GM11168 (cell line): ENCODE results near the gene SLC35A4.
"Not testable (repeated sequence)": the region's sequence is repeated elsewhere in the genome, so short reads cannot be mapped to it uniquely, and the experiment has no call there.

Experiments used
- in situ Hi-C: fragments of 300-500 bp; cut with MboI; formaldehyde crosslinking; loops from one replicate; pipeline ENCODE4 v1.12.0; 2022; ENCODE audit warnings: low sequenced_read_pairs; ENCODE audit not compliant: unreplicated experiment

SLC35A4 gene

DNA sequence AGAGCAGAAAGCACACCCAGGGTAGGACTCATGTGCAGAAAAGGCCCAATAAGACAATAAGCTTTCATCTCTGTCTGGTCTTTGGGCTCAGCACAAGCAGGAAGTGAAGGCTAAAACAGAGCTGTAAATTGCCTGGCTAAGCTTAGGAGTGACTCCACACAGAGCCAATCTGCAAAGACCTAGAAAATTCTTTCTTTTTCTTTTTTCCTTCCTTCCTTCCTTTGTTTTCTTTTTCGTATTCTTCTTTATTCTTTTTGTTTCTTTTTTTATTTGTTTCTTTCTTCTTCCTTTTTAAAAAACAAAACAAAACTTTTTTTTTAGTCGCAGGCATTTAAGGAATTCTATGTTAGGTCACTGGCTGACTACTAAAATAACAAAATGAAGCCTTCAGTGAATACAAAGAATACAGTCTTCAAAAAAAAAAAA, 12.2 kb downstream of the SLC35A4 start:
- in situ Hi-C loops = no loop called here

DNA sequence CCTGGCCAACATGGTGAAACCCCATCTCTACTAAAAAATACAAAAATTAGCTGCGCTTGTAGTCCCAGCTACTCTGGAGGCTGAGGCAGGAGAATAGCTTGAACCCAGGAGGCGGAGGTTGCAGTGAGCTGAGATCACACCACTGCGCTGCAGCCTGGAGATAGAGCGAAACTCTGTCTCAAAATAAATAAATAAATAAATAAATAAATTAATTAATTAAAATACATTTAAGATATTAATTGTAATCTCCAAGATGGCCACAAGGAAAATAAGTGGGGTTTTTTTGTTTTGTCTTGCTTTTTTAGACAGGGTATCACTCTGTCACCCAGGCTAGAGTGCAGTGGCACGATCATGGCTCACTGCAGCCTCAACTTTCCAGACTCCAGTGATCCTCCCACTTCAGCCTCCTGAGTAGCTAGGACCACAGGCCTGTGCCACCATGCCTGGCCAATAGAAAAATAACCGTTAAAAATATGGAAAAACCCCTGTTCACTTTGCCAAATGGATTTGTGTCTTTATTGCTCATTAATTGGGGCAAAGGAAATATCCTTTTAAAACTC, 14.6 kb downstream of the SLC35A4 start:
- in situ Hi-C loops = not testable (repeated sequence)

DNA sequence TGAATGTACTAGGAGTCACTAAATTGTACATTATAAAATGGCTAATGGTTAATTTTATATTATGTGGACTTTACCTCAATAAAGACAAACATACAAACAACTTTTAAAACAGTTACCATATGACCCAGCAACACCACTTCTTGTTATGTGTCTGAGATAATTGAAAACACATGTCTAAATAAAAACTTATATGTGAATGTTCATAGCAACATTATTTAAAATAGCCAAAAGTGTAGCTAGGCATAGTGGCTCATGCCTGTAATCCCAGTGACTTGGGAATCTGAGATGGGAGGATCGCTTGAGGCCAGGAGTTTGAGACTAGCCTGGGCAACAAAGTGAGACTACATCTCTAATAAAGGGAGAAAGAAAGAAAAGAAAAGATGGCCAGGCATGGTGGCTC, 22.9 kb downstream of the SLC35A4 start:
- in situ Hi-C loops = no loop called here

DNA sequence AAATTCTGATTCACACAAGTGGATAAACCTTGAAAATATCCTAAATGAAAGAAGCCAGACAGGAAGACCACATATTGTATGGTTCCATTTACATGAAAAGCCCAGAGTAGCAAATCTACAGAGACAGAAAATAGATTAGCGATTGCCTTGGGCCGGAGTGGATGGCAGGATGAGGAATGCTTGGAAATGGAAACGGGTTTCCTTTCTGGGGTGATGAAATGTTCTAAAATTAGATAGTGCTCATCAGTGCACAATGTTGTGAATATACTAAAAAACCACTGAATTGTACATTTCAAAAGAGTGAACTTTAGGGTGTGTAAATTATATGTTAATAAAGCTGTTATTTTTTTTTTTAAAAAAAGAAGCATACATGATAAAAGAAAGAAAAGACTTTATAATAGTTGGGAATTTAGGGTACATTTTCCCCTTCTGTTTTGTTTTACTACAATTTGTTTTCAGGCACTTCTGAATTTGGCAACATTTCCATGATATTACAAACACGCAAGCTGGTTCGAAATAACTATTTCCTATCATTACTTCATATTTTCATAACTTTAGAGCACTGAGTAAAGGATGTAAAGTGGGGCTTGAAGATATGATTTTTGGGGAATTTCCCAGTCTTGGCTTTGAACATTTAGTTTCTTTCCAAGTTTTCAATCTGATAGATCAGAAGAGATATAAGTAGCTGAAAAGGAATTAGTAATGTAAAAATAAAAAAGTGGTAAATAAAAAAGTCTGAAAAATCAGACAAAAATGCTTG, 23.9 kb downstream of the SLC35A4 start:
- in situ Hi-C loops = no loop called here

DNA sequence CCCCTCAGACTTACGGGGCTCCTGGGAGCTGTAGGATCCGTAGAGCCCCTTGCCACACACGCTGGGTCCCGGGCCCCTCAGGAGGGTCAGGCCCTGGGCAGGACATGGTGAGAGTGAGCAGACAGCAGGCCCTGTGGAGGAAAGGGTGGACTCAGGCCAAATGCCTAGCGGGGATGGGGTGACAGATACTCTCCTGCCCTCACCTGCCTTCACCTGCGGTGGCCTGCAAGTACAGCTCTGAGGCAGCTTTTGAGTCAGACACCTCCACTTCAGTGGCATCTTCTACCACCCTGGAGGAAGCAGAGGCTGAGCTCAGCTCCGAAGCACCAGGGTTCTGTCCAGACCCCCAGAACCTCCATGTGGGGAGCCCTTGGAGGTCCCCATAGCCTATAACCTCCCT, 26.2 kb downstream of the SLC35A4 start:
- in situ Hi-C loops = no loop called here

DNA sequence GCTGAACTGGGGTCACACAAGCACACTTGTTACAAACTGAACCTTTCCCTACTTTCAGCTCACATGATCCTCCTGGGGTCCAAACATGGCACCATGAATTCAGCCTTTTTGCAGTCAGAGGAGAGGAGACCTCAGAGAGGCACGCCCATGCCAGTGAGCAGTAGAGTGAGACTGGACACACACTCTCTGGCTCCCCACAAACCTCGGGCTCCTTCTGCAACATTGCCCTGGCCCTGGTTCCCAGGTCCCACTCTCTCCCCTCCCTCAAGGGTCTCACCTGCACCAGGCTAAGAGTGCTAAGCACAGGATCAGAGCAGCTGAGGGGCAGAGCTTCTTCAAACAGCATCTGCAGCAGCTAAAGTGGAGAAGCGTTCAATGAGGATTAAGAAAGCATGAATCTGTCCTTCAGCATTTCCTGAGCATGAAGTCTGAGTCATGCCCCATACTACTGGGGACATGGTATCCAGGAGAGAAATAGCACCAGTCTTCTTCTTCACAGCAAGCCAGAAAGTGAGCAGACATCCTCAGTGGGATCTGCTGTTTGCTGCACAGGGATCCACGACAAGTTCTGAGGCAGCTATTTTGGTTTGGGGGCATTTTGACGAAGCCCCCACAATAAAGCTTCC, 27.2 kb downstream of the SLC35A4 start:
- in situ Hi-C loops = no loop called here

DNA sequence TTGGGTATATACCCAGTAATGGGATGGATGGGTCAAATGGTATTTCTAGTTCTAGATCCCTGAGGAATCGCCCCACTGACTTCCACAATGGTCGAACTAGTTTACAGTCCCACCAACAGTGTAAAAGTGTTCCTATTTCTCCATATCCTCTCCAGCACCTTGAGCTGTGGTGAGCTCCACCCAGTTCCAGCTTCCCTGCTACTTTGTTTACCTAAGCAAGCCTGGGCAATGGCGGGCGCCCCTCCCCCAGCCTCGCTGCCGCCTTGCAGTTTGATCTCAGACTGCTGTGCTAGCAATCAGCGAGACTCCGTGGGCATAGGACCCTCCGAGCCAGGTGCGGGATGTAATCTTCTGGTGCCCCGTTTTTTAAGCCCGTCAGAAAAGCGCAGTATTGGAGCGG, 28.4 kb downstream of the SLC35A4 start:
- in situ Hi-C loops = not testable (repeated sequence)

DNA sequence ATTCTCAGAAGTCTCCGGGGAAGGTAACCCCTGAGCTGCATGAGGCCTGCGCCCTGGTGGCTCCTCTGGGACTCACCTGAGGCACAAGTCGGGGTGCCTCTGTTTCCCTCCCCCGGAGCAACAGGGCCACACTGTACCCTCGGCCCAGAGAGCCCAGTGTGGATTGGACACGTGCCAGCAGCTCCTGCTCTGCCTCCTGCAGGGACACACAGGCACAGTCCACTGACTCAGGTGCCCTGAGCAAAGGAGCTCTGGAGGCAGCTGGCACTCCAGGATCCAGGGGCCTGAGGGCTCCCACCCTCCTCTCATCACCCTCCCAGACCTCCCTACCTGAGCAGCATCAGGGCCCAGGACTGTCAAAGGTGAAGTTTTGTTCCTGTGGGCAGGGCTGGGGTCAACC, 29.5 kb downstream of the SLC35A4 start:
- in situ Hi-C loops = no loop called here

DNA sequence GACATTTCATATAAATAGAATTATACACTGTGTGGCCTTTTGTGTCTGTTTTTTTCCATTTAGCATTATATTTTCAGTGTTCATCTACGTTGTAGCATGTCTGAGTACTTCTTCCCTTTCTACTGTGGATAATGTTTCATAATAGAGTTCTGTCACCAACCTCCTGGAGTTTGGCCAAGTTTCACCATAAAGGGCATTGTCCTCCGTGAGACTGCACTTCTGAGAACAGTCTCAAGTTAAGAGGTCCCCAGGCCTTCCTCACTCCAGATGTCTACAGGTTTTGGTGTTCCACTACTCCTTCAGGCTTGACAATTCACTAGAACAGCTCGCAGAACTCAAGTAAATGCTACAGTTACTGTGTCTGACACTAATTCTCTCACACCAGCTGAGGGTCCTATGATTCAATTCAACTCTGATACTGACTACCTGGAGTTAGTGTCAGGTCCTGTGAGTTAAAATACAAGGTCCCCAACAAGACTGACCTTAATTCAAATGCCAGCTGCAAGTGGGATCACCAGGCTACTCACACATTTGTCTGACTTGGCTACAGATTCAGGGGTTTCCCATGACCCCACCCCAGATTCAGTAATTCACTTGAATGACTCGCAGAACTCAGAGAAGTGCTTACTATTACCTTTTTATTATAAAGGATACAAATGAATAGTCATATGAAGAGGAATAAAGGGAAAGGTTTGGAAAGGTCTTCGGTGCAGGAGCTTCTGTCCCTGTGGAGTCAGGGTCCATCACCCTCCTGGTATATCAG, 31.1 kb downstream of the SLC35A4 start:
- in situ Hi-C loops = no loop called here

DNA sequence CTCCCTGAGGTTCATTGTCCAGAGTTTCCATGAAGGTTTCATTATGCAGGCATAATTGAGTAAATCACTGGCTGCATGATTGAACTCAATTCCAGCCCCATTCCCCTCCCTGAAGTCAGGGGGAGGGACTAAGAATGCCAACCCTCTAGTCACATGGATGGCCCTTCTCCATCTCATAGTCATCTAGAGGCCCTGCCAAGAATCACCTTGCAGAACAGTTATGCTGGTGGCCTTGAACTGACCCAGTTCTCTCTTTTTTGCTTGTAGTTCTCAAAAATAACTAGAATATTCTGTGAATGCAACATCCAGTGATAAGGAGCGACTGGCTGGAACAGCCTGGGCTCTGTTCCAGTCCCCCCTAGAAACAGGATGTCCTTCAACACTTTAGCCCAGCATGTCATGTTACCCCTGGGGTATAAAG, 31.7 kb downstream of the SLC35A4 start:
- in situ Hi-C loops = no loop called here

DNA sequence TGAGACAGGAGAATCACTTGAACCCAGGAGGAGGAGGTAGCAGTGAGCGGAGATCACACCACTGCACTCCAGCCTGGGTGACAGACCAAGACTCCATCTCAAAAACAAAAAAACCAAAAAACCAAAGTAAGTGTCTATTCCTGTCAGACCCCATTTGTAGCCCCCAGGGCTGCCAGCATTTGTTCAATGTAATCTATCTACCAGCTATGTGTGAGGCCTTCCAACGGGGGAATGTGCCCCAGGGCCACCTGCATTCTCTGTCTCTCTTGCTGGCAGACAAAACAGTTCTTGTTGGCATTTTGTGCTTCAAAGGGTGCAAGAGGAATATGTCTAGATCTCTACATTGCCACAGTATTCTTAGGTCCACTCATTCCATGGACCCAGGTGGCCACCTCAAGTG, 34.2 kb downstream of the SLC35A4 start:
- in situ Hi-C loops = no loop called here

DNA sequence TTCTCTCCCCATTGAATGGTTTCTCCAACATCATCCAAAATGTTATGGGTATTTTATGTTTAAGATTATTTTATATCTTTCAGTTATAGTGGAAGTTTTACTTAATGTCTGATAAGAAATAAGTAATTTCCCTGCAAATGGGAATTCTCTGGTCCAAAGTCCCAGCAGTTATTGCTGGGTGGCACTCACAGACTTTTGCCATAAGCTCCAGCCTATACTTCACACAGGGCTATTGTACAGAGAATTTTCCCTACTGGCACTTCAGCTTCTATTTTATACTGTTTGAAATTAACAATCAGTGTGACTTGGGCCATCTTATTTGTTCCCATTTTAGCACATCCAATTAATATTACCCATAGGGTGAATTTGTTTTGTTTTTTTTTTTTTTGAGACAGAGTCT, 35.5 kb downstream of the SLC35A4 start:
- in situ Hi-C loops = no loop called here

DNA sequence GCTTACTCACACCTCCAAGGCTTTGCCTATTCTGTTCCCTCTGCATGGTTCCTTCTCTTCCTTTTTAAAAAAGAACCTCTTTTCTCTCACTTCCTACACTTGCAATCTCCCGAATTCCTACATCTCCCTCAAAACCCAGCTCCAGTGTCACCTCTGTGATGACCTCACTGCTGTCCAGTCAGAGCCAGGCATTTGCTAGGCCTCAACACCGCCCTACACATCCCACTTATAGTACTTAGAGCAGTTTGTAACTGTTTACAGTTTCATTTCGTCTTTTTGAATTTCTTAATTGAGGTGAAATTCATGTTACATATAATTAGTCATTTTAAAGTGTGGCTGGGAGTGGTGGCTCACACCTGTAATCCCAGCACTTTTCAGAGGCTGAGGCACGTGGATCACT, 37.5 kb downstream of the SLC35A4 start:
- in situ Hi-C loops = no loop called here

DNA sequence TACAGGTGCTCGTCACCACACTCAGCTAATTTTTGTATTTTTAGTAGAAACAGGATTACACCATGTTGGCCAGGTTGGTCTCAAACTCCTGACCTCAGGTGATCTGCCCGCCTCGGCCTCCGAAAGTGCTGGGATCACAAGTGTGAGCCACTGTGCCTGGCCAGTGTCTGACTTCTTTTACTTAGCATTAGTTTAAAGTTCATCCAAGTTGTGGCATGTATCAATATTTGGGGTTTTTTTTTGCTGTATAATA, 38.7 kb downstream of the SLC35A4 start:
- in situ Hi-C loops = not testable (repeated sequence)

DNA sequence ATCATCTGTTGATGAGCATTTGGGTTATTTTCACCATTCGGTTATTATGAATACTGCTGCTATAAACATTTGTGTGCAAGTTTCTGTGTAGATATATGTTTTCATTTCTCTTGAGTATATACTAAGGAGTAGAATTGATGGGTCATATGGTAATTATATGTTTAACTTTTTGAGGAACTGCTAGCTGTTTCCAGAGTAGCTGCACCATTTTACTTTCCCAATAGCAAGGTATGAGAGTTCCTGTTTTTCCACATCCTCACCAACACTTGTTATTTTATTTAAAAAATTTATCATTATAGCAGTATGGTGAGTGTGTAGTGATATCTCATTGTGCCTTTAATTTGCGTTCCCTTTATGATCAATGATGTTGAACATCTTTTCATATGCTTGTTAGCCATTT, 39.1 kb downstream of the SLC35A4 start:
- in situ Hi-C loops = no loop called here

DNA sequence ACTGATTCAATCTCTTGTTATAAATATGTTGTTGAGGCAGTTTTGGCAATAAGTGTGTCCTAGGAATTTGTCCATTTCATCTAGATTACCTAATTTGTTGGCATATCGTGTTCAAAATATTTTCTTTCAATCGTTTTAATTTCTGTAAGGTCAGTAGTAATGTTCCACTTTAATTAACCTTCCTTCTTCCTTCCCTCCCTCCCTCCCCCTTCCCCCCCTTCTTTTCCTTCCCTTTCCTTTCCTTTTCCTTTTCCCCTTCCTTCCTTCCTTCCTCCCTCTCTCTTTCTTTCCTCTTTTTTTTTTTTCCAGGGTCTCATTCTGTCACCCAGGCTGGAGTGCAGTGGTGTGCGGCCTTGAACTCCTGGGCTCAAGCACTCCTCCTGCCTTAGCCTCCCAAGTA, 41.3 kb downstream of the SLC35A4 start:
- in situ Hi-C loops = no loop called here

DNA sequence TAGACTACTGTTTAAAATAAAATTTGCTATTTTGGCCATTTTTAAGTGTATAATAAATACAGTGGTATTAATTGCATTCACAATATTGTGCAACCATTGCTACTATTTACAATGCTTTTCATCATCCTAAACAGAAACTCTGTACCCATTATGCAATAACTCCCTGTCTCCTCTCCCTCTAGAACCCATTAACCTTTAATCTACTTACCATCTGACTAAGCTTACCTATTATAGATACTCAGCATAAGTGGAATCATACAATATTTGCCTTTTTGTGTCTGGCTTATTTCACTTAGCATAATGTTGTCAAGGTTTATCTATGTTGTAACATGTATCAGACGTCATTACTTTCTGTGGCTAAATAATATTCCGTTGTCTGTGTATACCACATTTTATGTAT, 42.4 kb downstream of the SLC35A4 start:
- in situ Hi-C loops = no loop called here

DNA sequence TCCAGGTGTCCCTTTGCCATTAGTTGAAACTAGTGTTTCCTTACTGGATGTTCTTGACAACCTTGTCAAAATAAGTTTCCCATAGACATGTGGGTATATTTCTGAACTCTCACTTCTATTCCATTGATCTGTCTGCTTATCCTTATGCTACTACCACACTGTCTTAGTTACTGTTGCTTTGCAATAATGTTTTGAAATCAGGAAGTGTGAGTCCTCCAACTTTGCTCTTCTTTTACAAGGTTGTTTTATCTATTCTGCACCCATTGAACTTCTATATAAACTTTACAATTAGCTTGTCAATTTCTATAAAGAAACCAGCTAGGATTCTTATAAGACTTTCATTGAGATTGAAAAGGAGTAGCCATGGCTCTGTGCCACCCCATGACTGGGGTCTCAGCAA, 44.1 kb downstream of the SLC35A4 start:
- in situ Hi-C loops = no loop called here

DNA sequence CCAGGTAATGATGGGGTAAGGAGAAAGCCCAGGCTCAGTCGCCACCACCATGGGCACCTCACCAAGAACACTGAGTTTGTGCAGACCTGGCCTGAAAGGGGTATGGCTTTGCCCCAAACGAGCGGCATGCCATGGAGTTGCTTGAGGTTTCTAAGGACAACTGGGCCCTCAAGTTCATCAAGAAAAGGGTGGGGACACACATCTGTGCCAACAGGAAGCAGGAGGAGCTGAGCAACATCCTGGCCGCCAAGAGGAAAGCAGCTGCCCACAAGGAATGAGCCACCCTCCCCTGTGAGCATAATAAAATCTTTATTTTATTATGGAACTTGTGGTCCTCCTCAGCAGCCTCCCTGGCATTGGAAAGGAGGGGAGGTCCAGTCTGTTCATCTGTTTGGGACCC, 44.5 kb downstream of the SLC35A4 start:
- in situ Hi-C loops = no loop called here

DNA sequence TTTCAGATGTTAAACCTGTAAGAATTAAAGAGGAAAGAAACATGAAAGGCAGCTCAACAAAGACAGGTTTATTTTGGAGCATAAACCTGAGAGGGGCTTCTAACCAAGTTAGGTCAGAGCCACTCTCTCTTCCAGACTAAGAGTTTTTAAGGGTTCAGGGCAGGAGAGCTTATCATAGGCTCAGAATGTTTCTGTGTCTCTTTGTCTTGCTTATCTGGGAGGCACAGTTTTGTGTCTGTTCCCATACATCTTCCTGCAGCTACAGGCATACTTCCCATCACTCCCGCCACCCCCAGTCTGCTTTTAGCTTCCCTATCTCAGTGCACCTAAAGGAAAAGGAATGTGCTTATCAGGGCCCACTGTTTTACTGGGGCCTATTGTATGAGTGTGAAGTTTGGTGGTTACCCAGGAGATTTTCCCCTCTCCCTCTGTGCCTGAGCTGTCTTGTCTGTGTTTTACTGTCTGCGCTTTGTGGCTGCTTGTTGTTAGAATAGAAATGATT, 46.4 kb downstream of the SLC35A4 start:
- in situ Hi-C loops = no loop called here
